ENCODE measurements around the gene CRB2. TPM values are rescaled to one million over a fixed set of nuclear protein-coding genes. Genes with fewer than 3 reads are reported as not detected.

CRB2 gene
- total and polyA plus RNA-seq, 2 of the 13 experiments (the other 11 are each of a cell fraction or from before 2014, with no cell fraction given), result 0.01 to 0.29 TPM

DNA sequence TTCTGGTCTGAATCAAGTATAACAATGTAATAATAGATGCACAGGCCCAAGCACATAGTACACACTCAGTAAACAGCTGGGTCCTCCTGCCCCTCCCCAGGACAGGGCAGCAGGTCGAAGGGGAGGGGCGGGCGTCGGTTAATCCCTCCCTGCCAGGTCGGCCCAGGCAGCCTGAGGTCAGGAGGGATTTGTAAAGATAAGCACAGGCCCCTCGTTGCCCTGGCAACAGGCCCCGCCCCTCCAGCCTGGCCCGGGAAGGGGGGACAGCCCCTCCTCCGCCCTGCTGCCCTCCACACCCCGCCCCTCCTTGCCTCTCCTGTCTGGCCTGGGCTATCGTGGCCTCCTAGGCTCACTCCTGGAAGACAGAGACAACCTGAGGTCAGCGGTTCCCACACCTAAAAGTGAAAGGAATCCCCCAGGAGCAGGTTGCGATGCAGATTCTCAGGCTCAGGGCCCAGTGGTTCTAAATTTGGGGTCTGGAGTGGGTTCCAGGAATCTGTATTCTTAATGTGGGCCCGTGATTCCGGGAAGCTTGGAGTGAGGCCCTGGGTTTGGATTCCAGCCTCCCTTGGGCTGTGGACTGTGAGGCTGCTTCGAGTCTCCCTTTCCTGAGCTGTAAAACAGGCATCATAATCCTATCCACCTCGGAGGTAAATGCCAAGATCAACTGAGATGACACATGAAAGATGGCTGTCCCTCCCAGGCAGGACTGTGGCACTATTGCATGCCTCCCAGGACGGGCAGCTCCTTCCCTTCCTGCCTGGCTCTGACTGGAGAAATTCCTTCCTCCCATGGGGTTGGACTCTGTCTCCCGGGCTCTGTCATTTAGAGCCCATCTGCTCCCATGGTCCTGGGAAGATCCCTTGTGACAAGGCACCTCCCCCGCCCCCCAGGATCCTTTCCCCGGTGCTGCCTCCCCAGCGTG, 4.4 kb downstream of the CRB2 start (continued):
- TF ChIP-seq, protein P1, sequence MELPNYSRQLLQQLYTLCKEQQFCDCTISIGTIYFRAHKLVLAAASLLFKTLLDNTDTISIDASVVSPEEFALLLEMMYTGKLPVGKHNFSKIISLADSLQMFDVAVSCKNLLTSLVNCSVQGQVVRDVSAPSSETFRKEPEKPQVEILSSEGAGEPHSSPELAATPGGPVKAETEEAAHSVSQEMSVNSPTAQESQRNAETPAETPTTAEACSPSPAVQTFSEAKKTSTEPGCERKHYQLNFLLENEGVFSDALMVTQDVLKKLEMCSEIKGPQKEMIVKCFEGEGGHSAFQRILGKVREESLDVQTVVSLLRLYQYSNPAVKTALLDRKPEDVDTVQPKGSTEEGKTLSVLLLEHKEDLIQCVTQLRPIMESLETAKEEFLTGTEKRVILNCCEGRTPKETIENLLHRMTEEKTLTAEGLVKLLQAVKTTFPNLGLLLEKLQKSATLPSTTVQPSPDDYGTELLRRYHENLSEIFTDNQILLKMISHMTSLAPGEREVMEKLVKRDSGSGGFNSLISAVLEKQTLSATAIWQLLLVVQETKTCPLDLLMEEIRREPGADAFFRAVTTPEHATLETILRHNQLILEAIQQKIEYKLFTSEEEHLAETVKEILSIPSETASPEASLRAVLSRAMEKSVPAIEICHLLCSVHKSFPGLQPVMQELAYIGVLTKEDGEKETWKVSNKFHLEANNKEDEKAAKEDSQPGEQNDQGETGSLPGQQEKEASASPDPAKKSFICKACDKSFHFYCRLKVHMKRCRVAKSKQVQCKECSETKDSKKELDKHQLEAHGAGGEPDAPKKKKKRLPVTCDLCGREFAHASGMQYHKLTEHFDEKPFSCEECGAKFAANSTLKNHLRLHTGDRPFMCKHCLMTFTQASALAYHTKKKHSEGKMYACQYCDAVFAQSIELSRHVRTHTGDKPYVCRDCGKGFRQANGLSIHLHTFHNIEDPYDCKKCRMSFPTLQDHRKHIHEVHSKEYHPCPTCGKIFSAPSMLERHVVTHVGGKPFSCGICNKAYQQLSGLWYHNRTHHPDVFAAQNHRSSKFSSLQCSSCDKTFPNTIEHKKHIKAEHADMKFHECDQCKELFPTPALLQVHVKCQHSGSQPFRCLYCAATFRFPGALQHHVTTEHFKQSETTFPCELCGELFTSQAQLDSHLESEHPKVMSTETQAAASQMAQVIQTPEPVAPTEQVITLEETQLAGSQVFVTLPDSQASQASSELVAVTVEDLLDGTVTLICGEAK (IDR thresholded peaks at IDR 0.05), result no peak
- TF ChIP-seq, protein P1 (CRISPR knock-in tag; IDR thresholded peaks at IDR 0.05), result peak; percentile 35; the same call in 1 of the 2 replicates
- TF ChIP-seq ZNF772 (CRISPR knock-in tag; IDR thresholded peaks at IDR 0.05) (0 out of 2 replicates have a peak, but pooled peaks have one; percentile 5), RCOR2 (CRISPR knock-in tag; IDR thresholded peaks at IDR 0.05) (peak; percentile 82; the same call in 1 of the 2 replicates), FOXA1 (IDR thresholded peaks at IDR 0.05) (no peak), FOXA1 (CRISPR knock-in tag; IDR thresholded peaks at IDR 0.05) (peak; percentile 55), POLR2AphosphoS5 (IDR thresholded peaks at IDR 0.05; ENCODE audit: low read depth, low read length) (no peak), POGZ (CRISPR knock-in tag; IDR thresholded peaks at IDR 0.05) (0 out of 2 replicates have a peak, but pooled peaks have one; percentile 18), FOXP1 (IDR thresholded peaks at IDR 0.05) (no peak), FOXP1 (CRISPR knock-in tag; IDR thresholded peaks at IDR 0.05) (peak; percentile 55; the same call in 1 of the 2 replicates), PPARG (CRISPR knock-in tag; conservative IDR thresholded peaks at IDR 0.05) (peak; percentile 81)
- TF ChIP-seq, protein P2, sequence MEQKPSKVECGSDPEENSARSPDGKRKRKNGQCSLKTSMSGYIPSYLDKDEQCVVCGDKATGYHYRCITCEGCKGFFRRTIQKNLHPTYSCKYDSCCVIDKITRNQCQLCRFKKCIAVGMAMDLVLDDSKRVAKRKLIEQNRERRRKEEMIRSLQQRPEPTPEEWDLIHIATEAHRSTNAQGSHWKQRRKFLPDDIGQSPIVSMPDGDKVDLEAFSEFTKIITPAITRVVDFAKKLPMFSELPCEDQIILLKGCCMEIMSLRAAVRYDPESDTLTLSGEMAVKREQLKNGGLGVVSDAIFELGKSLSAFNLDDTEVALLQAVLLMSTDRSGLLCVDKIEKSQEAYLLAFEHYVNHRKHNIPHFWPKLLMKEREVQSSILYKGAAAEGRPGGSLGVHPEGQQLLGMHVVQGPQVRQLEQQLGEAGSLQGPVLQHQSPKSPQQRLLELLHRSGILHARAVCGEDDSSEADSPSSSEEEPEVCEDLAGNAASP (CRISPR knock-in tag; IDR thresholded peaks at IDR 0.05; ENCODE audit: borderline replicate concordance), result peak; percentile 89; the same call in 1 of the 2 replicates
- TF ChIP-seq, protein P3, sequence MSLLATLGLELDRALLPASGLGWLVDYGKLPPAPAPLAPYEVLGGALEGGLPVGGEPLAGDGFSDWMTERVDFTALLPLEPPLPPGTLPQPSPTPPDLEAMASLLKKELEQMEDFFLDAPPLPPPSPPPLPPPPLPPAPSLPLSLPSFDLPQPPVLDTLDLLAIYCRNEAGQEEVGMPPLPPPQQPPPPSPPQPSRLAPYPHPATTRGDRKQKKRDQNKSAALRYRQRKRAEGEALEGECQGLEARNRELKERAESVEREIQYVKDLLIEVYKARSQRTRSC (CRISPR knock-in tag; IDR thresholded peaks at IDR 0.05; ENCODE audit: low read depth), result no peak
- TF ChIP-seq, protein P4, sequence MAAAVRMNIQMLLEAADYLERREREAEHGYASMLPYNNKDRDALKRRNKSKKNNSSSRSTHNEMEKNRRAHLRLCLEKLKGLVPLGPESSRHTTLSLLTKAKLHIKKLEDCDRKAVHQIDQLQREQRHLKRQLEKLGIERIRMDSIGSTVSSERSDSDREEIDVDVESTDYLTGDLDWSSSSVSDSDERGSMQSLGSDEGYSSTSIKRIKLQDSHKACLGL (CRISPR knock-in tag; IDR thresholded peaks at IDR 0.05), result peak; percentile 40; the same call in 1 of the 2 replicates
